ENCODE results near the gene NANOS2. TPM values are rescaled to one million over a fixed set of nuclear protein-coding genes. Genes with fewer than 3 reads are reported as not detected.
"Not testable (repeated sequence)": the region's sequence is repeated elsewhere in the genome, so short reads cannot be mapped to it uniquely, and the experiment has no call there.

The NANOS2 gene
- total RNA-seq, 1 donor from 2014 or later: not detected

DNA sequence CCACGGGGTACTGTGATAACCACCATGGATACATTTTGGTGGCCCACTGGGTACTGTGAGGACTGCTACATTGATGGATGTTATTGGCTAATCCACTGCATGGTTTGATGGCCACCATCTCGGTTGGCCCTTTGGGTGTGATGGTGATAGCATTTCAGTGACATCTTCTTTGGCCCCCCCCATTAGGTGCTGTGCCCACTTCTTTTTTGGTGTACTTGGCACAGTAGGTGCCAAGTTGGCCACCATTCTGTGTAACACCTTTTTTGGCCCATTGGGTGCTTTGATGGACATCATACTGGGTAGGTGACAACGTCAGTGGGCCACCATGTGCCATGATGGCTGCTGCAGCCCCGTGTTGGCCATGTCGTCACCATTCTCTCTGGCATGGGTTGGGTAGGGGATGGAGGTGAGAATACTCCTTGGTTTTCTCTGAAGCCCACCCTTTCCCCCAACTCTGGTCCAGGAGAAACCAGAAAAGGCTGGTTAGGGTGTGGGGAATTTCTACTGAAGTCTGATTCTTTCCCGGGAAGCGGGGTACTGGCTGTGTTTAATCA is 41.3 kb downstream of the NANOS2 start:
- DNase-seq (ENCODE audit: low spot score): no peak
- no peaks in the 10 kb centered on the region for H3K36me3 Mint-ChIP-seq (ENCODE audit: low read depth)
- H3K4me1 Mint-ChIP-seq (ENCODE audit: low read depth): peaks cover 12% of the 10 kb centered on the region
- no peak overlapping the region for H3K4me3 Mint-ChIP-seq (ENCODE audit: unreplicated experiment)
- H3K27me3 Mint-ChIP-seq (ENCODE audit: low read depth): no peaks in the 10 kb centered on the region
- TF ChIP-seq, protein P1, sequence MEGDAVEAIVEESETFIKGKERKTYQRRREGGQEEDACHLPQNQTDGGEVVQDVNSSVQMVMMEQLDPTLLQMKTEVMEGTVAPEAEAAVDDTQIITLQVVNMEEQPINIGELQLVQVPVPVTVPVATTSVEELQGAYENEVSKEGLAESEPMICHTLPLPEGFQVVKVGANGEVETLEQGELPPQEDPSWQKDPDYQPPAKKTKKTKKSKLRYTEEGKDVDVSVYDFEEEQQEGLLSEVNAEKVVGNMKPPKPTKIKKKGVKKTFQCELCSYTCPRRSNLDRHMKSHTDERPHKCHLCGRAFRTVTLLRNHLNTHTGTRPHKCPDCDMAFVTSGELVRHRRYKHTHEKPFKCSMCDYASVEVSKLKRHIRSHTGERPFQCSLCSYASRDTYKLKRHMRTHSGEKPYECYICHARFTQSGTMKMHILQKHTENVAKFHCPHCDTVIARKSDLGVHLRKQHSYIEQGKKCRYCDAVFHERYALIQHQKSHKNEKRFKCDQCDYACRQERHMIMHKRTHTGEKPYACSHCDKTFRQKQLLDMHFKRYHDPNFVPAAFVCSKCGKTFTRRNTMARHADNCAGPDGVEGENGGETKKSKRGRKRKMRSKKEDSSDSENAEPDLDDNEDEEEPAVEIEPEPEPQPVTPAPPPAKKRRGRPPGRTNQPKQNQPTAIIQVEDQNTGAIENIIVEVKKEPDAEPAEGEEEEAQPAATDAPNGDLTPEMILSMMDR (IDR thresholded peaks at IDR 0.05): no peak
- H3K9me3 Mint-ChIP-seq (ENCODE audit: low read depth): no peaks in the 10 kb centered on the region
- no peak overlapping the region for H3K27ac Mint-ChIP-seq (ENCODE audit: unreplicated experiment)

DNA sequence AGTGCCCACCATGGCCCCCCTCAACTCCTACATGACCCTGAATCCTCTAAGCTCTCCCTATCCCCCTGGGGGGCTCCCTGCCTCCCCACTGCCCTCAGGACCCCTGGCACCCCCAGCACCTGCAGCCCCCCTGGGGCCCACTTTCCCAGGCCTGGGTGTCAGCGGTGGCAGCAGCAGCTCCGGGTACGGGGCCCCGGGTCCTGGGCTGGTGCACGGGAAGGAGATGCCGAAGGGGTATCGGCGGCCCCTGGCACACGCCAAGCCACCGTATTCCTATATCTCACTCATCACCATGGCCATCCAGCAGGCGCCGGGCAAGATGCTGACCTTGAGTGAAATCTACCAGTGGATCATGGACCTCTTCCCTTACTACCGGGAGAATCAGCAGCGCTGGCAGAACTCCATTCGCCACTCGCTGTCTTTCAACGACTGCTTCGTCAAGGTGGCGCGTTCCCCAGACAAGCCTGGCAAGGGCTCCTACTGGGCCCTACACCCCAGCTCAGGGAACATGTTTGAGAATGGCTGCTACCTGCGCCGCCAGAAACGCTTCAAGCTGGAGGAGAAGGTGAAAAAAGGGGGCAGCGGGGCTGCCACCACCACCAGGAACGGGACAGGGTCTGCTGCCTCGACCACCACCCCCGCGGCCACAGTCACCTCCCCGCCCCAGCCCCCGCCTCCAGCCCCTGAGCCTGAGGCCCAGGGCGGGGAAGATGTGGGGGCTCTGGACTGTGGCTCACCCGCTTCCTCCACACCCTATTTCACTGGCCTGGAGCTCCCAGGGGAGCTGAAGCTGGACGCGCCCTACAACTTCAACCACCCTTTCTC is 42.3 kb downstream of the NANOS2 start:
- Mint-ChIP-seq H3K36me3 (ENCODE audit: low read depth) (no peaks in the 10 kb centered on the region), H3K4me1 (ENCODE audit: low read depth) (peaks cover 11% of the 10 kb centered on the region), H3K27me3 (ENCODE audit: low read depth) (no peaks in the 10 kb centered on the region), H3K4me3 (ENCODE audit: unreplicated experiment) (no peak overlapping the region), H3K9me3 (ENCODE audit: low read depth) (no peaks in the 10 kb centered on the region), H3K27ac (ENCODE audit: unreplicated experiment) (no peak overlapping the region)
- no peak for DNase-seq (ENCODE audit: low spot score)
- TF ChIP-seq, protein P1 (IDR thresholded peaks at IDR 0.05): no peak

DNA sequence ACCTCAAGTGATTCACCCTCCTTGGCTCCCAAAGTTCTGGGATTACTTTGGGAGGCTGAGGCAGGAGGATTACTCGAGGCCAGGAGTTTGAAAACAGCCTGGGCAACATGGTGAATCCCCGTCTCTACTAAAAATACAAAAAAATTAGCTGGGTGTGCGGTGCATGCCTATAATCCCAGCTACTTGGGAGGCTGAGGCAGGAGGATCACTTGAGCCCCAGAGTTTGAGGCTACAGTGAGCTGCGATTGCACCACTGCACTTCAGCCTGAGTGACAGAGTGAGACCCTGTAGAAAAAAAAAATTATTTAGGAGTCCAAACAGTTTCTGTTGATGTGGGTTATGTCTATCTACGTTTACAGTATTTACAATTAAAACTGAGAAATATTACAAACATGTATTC is 43.8 kb downstream of the NANOS2 start:
- H3K36me3 Mint-ChIP-seq (ENCODE audit: low read depth): no peaks in the 10 kb centered on the region
- H3K27me3 Mint-ChIP-seq (ENCODE audit: low read depth): peaks cover 2% of the 10 kb centered on the region
- TF ChIP-seq, protein P1 (IDR thresholded peaks at IDR 0.05): no peak
- no peak overlapping the region for H3K4me3 Mint-ChIP-seq (ENCODE audit: unreplicated experiment)
- no peaks in the 10 kb centered on the region for H3K4me1 Mint-ChIP-seq (ENCODE audit: low read depth)
- H3K27ac Mint-ChIP-seq (ENCODE audit: unreplicated experiment): no peak overlapping the region
- H3K9me3 Mint-ChIP-seq (ENCODE audit: low read depth): no peaks in the 10 kb centered on the region
- no peak for DNase-seq (ENCODE audit: low spot score)

DNA sequence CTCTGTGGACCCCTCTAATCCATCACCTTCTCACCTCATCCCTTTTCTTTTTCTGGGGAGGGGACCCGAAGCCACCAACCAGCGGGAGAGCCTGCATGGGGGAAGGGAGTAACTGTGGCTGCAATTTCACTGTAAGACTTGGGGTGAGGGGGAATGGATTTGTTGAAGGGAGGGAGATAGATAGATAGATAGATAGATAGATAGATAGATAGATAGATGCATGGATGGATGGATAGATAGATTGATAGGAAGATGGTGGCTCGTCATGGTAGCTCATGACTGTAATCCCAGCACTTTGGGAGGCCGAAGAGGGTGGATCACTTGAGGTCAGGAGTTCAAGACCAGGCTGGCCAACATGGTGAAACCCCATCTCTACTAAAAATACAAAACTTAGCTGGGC is 47.3 kb downstream of the NANOS2 start:
- DNase-seq (ENCODE audit: low spot score); H3K4me3 Mint-ChIP-seq (ENCODE audit: unreplicated experiment); H3K9me3 Mint-ChIP-seq (ENCODE audit: low read depth); H3K36me3 Mint-ChIP-seq (ENCODE audit: low read depth); H3K27ac Mint-ChIP-seq (ENCODE audit: unreplicated experiment): not testable (repeated sequence)
- peaks cover 26% of the 10 kb centered on the region for H3K27me3 Mint-ChIP-seq (ENCODE audit: low read depth)
- H3K4me1 Mint-ChIP-seq (ENCODE audit: low read depth): peaks cover 13% of the 10 kb centered on the region

DNA sequence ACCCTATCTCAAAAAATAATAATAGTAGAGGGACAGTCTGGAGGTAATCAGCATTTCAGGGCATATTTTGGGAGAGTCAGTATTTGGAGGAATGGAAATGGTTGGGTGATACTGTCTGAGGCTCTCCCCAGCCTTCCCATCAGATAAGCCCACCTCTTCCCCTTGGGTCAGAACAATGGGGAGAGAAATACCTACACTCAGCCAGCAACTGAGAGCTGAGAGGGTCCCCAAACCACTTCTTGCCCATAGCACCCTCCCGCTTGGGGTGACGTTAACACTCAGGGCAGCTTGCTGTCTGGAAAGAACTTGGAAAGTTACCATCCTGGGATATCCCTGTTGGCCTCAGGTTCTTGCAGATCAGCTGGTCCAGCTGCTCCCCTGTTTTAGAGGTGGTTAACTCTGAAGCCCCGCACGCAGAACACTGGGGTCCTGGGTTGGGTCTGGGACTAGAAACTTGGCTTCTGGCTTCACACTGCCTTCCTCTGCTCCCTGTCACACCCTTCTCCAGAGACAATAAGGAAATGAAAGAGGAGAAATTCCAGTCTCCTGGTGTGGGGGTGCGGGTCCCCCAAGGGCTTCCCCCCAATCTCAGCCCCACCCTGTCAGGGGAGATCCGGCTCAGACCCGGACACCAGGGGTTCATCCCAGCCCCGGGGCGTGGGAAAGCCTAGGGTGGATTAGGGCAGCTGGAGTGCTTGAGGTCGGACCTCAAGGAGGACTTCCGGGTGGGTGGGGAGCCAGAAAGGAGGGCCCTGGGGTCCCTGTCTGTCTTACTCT is 48.0 kb downstream of the NANOS2 start:
- Mint-ChIP-seq H3K4me3 (ENCODE audit: unreplicated experiment) (no peak overlapping the region), H3K4me1 (ENCODE audit: low read depth) (peaks cover 19% of the 10 kb centered on the region), H3K36me3 (ENCODE audit: low read depth) (peaks cover 2% of the 10 kb centered on the region), H3K9me3 (ENCODE audit: low read depth) (no peaks in the 10 kb centered on the region), H3K27me3 (ENCODE audit: low read depth) (peaks cover 26% of the 10 kb centered on the region), H3K27ac (ENCODE audit: unreplicated experiment) (no peak overlapping the region)
- no peak for DNase-seq (ENCODE audit: low spot score)
- TF ChIP-seq, protein P1 (IDR thresholded peaks at IDR 0.05): no peak
